GM21447 (cell line): ENCODE measurements around the gene PARP2.
"Not testable (repeated sequence)": the region's sequence is repeated elsewhere in the genome, so short reads cannot be mapped to it uniquely, and the experiment has no call there.

Source experiments
- ATAC-seq: cut with Tn5 transposase; IDR thresholded peaks from one replicate; pipeline ENCODE4 v1.9.1; 2021; ENCODE audit not compliant: unreplicated experiment

The PARP2 gene

DNA sequence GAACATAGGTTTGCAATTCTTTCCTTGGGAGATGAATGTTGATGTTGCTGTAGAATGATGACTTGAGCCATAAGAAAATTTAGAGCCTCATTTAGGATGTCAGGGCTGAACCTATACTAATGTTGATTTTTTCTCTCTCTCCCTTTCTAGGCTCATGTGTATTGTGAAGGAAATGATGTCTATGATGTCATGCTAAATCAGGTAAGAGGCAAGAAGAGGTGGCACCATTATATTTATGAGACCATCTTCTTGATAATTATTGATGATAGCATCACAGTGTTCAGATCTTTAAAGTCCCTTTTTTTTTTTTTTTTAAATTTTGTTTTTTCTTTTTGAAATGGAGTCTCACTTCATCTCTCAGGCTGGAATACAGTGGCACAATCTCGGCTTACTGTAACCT lies 3.3 kb downstream of the PARP2 start:
- no peak for ATAC-seq

DNA sequence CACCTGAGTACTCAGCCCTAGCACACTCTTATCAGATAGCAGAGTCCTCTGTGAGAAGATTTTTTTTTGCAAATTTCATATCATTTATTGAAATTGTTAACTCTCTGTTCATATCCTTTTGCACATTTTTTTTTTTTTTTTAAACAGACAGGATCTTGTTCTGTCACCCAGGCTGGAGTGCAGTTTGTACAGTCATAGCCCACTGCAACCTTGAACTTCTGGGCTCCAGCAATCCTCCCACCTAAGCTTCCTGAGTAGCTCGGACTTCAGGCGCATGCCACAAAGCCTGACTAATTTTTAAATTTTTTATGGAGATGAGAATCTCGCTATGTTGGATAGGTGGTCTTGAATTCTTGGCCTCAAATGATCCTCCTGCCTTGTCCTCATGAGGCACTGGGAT lies 4.3 kb downstream of the PARP2 start:
- no peak for ATAC-seq

GRCh38 chr14:20350282-20350681 lies 6.8 kb downstream of the PARP2 start:
- ATAC-seq = no peak

DNA sequence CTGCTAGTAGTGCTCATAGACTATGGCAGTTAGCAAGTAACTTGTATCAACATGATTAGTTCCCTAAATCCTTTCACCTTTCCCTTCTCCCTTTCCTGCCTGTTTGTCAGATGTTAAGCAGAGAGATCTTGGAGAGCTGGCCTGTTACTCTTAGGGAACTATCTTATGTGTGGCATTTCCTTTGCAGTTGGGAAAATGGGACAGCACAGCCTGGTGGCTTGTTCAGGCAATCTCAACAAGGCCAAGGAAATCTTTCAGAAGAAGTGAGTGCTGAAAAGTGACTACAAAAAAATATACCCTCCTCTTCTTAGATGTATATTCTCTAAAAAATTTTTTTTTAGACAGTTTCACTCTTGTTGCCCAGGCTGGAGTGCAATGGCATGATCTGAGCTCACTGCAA lies 7.4 kb downstream of the PARP2 start:
- ATAC-seq = no peak

- no peak for ATAC-seq
Measured at GRCh38 chr14:20356422-20356821, 13.0 kb downstream of the PARP2 start.

- not testable (repeated sequence) for ATAC-seq
Measured at GRCh38 chr14:20358474-20358873, 15.0 kb downstream of the PARP2 start.

DNA sequence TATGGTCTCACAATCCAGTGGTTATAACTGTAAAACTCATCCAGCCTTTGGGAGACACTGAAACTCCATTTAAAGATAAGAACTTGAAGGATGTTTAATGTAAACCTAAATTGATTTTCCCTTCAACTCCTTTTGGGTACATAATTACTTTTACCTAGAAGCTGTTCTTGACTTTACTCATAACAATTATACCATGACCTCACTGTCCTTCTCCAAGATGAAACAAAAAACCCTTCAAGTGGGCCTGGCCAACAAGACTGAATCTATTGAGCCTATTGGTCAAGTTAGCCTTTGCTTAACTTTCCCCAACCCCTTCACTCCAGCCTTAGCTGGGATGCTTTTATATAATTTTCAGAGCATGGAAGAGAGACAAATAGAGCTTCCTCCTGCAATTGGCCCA lies 22.5 kb downstream of the PARP2 start:
- no peak for ATAC-seq

DNA sequence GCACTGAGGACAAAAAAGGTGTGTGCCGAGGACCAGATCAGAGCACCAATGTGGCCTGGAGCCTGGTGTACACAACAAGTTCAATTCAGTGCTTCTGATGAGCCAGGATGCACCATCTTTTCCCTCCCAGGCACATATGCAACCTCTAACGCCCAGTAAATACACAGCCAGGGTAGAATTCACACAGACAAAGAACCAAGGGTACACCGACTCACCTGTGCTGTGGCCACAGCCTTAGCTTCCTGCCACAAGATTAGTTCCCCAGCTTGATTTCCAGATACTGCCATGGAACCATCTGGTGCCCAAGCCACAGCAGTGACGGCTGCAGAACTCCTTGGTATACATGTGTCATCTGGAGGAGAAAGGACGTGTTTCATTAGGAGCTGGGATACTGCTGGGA lies 29.4 kb downstream of the PARP2 start:
- ATAC-seq = no peak

- no peak for ATAC-seq
Measured at GRCh38 chr14:20375471-20375870, 32.0 kb downstream of the PARP2 start.

- ATAC-seq = no peak
Measured at GRCh38 chr14:20376071-20376588, 32.7 kb downstream of the PARP2 start.

DNA sequence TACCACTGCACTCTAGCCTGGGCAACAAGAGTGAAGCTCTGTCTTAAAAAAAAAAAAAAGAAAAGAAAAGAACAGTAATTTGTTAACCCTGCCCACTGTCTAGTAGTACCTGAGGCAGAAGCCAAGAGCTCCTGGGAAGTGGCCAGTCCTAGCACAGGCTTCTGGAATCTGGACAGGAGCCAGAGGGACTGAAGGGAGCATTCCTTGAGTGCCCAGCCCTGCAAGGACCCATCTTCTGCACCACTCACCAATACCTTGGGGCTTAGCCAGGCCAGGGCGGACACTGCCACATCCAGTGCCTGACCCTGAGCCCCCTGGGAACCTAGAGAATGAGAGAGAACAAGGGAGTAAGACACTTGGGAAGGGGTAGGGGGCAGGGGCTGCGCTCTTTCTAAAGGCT lies 33.7 kb downstream of the PARP2 start:
- ATAC-seq = no peak

DNA sequence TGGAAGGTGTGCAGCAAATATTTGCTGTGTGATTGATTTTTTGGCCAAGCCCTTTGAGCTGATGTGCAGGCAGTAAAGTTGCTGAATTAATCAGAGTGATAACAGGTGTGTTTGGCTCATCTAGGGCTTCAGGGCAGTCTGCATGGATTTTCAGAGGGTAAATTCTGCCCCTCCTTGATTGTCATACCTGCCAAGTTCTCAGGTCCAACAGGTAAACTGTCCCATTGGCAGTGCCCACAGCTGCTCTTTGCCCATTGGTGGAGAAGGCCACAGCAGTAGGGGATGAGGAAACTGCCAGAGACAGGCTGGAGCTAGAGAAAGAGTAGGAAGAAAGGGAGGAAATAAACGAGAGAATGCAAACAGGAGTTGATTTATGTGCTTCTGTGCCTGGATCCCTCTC lies 36.3 kb downstream of the PARP2 start:
- ATAC-seq = no peak

- ATAC-seq = no peak
Measured at GRCh38 chr14:20380681-20381080, 37.2 kb downstream of the PARP2 start.

- ATAC-seq = no peak
Measured at GRCh38 chr14:20381341-20381740, 37.9 kb downstream of the PARP2 start.

DNA sequence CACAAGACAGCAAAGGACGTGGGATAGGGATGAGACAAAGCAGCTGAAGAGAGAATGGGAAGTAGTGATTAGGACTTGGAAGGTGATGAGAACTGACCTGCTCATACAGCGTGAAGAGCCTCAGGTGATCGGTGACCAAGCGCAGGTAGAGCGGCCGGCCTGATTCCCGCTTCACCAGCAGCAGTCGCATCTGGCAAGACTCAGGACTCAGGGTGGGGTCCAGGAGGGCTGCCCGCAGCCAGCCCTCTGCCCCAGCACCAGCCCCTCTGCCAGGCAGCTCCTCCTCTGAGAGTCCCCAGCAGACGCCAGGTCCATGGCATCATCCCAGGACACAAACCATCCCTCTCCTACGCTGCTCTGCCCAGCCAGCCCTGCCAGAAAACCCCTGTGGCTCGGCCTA lies 39.1 kb downstream of the PARP2 start:
- no peak for ATAC-seq

- ATAC-seq = no peak
Measured at GRCh38 chr14:20383032-20383431, 39.6 kb downstream of the PARP2 start.

GRCh38 chr14:20383636-20384035 lies 40.2 kb downstream of the PARP2 start:
- no peak for ATAC-seq

- no peak for ATAC-seq
Measured at GRCh38 chr14:20384321-20384720, 40.9 kb downstream of the PARP2 start.

DNA sequence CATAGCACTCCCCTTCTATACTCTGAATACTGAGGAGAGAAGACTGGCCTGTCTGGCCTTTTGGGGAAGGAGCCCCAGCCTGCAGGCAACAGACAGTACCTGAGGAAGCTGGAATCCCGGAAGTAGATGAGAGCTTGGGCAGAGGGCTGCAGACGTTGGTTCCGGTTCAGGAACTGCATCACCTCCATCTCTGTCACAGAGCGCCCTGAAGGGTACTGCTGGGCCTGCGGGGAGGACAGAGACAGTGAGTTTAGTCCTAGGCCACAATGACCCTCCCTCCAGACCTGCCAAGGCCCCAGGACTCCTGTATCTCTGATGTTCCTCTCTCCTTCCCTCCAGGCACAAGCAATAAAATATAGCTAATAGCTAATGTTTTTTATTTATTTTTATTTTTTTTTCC lies 41.5 kb downstream of the PARP2 start:
- no peak for ATAC-seq

GRCh38 chr14:20386276-20386855 lies 42.9 kb downstream of the PARP2 start:
- ATAC-seq = no peak

- ATAC-seq = no peak
Measured at GRCh38 chr14:20387576-20387975, 44.1 kb downstream of the PARP2 start.

- ATAC-seq = no peak
Measured at GRCh38 chr14:20388159-20388558, 44.7 kb downstream of the PARP2 start.

DNA sequence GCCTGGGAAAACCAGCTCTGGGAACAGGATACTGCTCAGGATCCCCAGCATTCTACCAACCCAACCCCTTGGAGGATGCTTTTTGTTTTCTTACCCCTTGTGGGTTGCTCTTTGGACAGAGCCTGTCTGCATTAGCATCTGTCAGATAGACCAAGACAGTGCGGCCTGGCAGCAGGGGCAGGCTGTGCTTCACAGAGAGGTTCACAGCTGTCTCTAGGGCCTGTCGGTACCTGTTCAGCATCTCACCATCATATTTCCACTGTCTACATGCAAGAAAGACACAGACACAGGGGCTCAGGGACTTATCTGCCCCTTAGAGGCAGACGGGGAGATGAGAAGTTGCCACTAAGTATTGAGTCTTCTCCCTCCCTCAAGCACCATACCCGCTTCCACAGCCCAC lies 48.1 kb downstream of the PARP2 start:
- no peak for ATAC-seq
